Osteoblast (primary cell): ENCODE measurements around the gene ZFHX3. TPM values are rescaled to one million over a fixed set of nuclear protein-coding genes. Genes with fewer than 3 reads are reported as not detected.

Source experiments
- DNase-seq: peaks from one replicate; pipeline ENCODE4 v3.0.0; 2011; ENCODE audit warnings: low spot score, mixed read lengths; ENCODE audit not compliant: insufficient read length; ENCODE audit errors: missing footprints
- H2AFZ ChIP-seq: 2 replicates; pipeline ENCODE4 v1.6.0; 2011; ENCODE audit warnings: mild to moderate bottlenecking, low read length
- H3K27ac ChIP-seq: 2 replicates; pipeline ENCODE4 v1.5.1; 2011; ENCODE audit warnings: mild to moderate bottlenecking, low read depth, low read length, moderate library complexity
- H3K27me3 ChIP-seq: 2 replicates; pipeline ENCODE4 v1.6.0; 2012; ENCODE audit warnings: mild to moderate bottlenecking, control low read depth, inconsistent platforms, low read length, moderate library complexity; ENCODE audit not compliant: insufficient read depth
- H3K36me3 ChIP-seq: 2 replicates; pipeline ENCODE4 v1.5.1; 2011; ENCODE audit warnings: mild to moderate bottlenecking, low read length, control low read depth, moderate library complexity; ENCODE audit not compliant: insufficient read depth
- H3K4me1 ChIP-seq: 2 replicates; pipeline ENCODE4 v1.5.1; 2011; ENCODE audit warnings: mild to moderate bottlenecking, low read length, control low read depth, moderate library complexity; ENCODE audit not compliant: insufficient read depth
- H3K4me2 ChIP-seq: 2 replicates; pipeline ENCODE4 v1.6.0; 2011; ENCODE audit warnings: mild to moderate bottlenecking, low read length; ENCODE audit not compliant: insufficient read depth
- H3K4me3 ChIP-seq: fragments of 200-600 bp; sonication (generic); 3 replicates; pipeline ENCODE4 v1.5.1; 2012; ENCODE audit warnings: mild to moderate bottlenecking, low read length, inconsistent platforms; ENCODE audit not compliant: insufficient read depth
- H3K79me2 ChIP-seq: 2 replicates; pipeline ENCODE4 v1.6.0; 2012; ENCODE audit warnings: mild to moderate bottlenecking, low read length, control low read depth, inconsistent platforms; ENCODE audit not compliant: insufficient read depth
- H3K9me3 ChIP-seq: 2 replicates; pipeline ENCODE4 v1.5.1; 2011; ENCODE audit warnings: low read depth, low read length, control low read depth
- H4K20me1 ChIP-seq: 2 replicates; pipeline ENCODE4 v1.6.0; 2012; ENCODE audit warnings: mild to moderate bottlenecking, low read length, control low read depth; ENCODE audit not compliant: insufficient read depth
- CTCF ChIP-seq: IDR thresholded peaks from 2 replicates; pipeline ENCODE4 v1.5.1; 2011; ENCODE audit warnings: mild to moderate bottlenecking, low read depth, low read length, moderate library complexity; ENCODE audit errors: extremely low read depth
- total RNA-seq: library from RNA; depleted of rRNA; stranded (reverse); fragments of >200 nt; gene quantifications from 2 replicates; pipeline ENCODE4 v1.2.3, GENCODE V29; 2012

The ZFHX3 gene
- total RNA-seq, 1 donor: 14.5 TPM

GRCh38 chr16:73065632-73066330, 17.9 kb upstream of the ZFHX3 start:
- Histone ChIP-seq H3K27me3 (no peaks in the 10 kb centered on the region), H3K79me2 (peaks cover 3% of the 10 kb centered on the region), H3K4me2 (peak overlapping the region; percentile 83), H3K27ac (no peak overlapping the region), H3K36me3 (no peaks in the 10 kb centered on the region), H3K4me1 (peaks cover 48% of the 10 kb centered on the region), H4K20me1 (no peaks in the 10 kb centered on the region), H2AFZ (peak overlapping the region; percentile 45), H3K9me3 (no peaks in the 10 kb centered on the region), H3K4me3 (peak overlapping the region; percentile 64)
- no peak for TF ChIP-seq CTCF
- peak; percentile 84 for DNase-seq

- Histone ChIP-seq H3K4me1 (peaks cover 50% of the 10 kb centered on the region), H3K4me3 (peak overlapping the region; percentile 64), H3K27ac (peak overlapping the region; percentile 92), H3K9me3 (no peaks in the 10 kb centered on the region), H3K4me2 (peak overlapping the region; percentile 83), H2AFZ (peak overlapping the region; percentile 69), H3K27me3 (no peaks in the 10 kb centered on the region), H4K20me1 (no peaks in the 10 kb centered on the region), H3K79me2 (peaks cover 10% of the 10 kb centered on the region), H3K36me3 (no peaks in the 10 kb centered on the region)
- DNase-seq: no peak
- no peak for TF ChIP-seq CTCF
Measured at GRCh38 chr16:73064994-73065545, 17.1 kb upstream of the ZFHX3 start.

- Histone ChIP-seq H3K4me1 (peaks cover 50% of the 10 kb centered on the region), H3K27me3 (no peaks in the 10 kb centered on the region), H3K4me2 (peak overlapping the region; percentile 83), H2AFZ (peak overlapping the region; percentile 69), H3K4me3 (peak overlapping the region; percentile 64), H3K36me3 (no peaks in the 10 kb centered on the region), H4K20me1 (no peaks in the 10 kb centered on the region), H3K27ac (peak overlapping the region; percentile 92), H3K9me3 (no peaks in the 10 kb centered on the region), H3K79me2 (peaks cover 16% of the 10 kb centered on the region)
- peak; percentile 99 for DNase-seq
- no peak for TF ChIP-seq CTCF
Measured at GRCh38 chr16:73064212-73064993, 16.5 kb upstream of the ZFHX3 start.

- H3K36me3 ChIP-seq: no peaks in the 10 kb centered on the region
- peak overlapping the region; percentile 83 for H3K4me2 ChIP-seq
- H3K79me2 ChIP-seq: peaks cover 22% of the 10 kb centered on the region
- H2AFZ ChIP-seq: peak overlapping the region; percentile 69
- peak overlapping the region; percentile 92 for H3K27ac ChIP-seq
- no peaks in the 10 kb centered on the region for H4K20me1 ChIP-seq
- DNase-seq: no peak
- H3K4me3 ChIP-seq: peak overlapping the region; percentile 64
- TF ChIP-seq CTCF: no peak
- no peaks in the 10 kb centered on the region for H3K27me3 ChIP-seq
- peaks cover 44% of the 10 kb centered on the region for H3K4me1 ChIP-seq
- H3K9me3 ChIP-seq: no peaks in the 10 kb centered on the region
Measured at GRCh38 chr16:73063854-73064211, 15.9 kb upstream of the ZFHX3 start.
